Hepatocyte (in vitro differentiated cells): ENCODE results near the gene KCNK4. TPM values are rescaled to one million over a fixed set of nuclear protein-coding genes. Genes with fewer than 3 reads are reported as not detected.
A peak's percentile ranks its signal among the peaks of the same experiment; 100 is the strongest.

Experiments used
- DNase-seq: peaks from one replicate; pipeline ENCODE4 v3.0.0-alpha.2; 2016; ENCODE audit warnings: low spot score
- H2AFZ ChIP-seq: fragments of 200-600 bp; sonication (generic); 2 replicates; pipeline ENCODE4 v1.6.0; 2016; ENCODE audit warnings: antibody characterized with exemption, mild to moderate bottlenecking
- H3K27ac ChIP-seq: fragments of 200-600 bp; sonication (generic); 2 replicates; pipeline ENCODE4 v1.5.1; 2016; ENCODE audit warnings: mild to moderate bottlenecking
- H3K27me3 ChIP-seq: fragments of 200-600 bp; sonication (generic); 2 replicates; pipeline ENCODE4 v1.6.1; 2016
- H3K36me3 ChIP-seq: fragments of 200-600 bp; sonication (generic); replicated peaks from 2 replicates; pipeline ENCODE4 v1.5.1; 2016; ENCODE audit warnings: low read depth; ENCODE audit not compliant: insufficient read depth
- H3K4me1 ChIP-seq: fragments of 200-600 bp; sonication (generic); 2 replicates; pipeline ENCODE4 v1.5.1; 2016; ENCODE audit warnings: mild to moderate bottlenecking, moderate library complexity; ENCODE audit not compliant: insufficient read depth
- H3K4me2 ChIP-seq: fragments of 200-600 bp; sonication (generic); 2 replicates; pipeline ENCODE4 v1.6.0; 2016
- H3K4me3 ChIP-seq: fragments of 200-600 bp; sonication (generic); 2 replicates; pipeline ENCODE4 v1.5.1; 2016; ENCODE audit warnings: mild to moderate bottlenecking
- H3K79me2 ChIP-seq: fragments of 200-600 bp; sonication (generic); 2 replicates; pipeline ENCODE4 v1.6.0; 2017; ENCODE audit warnings: mild to moderate bottlenecking
- H3K9me2 ChIP-seq: fragments of 200-600 bp; sonication (generic); replicated peaks from 2 replicates; pipeline ENCODE4 v1.6.0; 2017; ENCODE audit warnings: mild to moderate bottlenecking; ENCODE audit not compliant: insufficient read depth
- H3K9me3 ChIP-seq: fragments of 200-600 bp; sonication (generic); 2 replicates; pipeline ENCODE4 v1.5.1; 2016; ENCODE audit warnings: low read depth, mild to moderate bottlenecking
- H4K20me1 ChIP-seq: fragments of 200-600 bp; sonication (generic); 2 replicates; pipeline ENCODE4 v1.6.0; 2016; ENCODE audit warnings: mild to moderate bottlenecking; ENCODE audit not compliant: insufficient read depth, poor library complexity, severe bottlenecking
- EZH2 ChIP-seq: fragments of 200-600 bp; sonication (generic); IDR thresholded peaks from 2 replicates; pipeline ENCODE4 v1.6.1; 2016; ENCODE audit warnings: antibody characterized with exemption, mild to moderate bottlenecking, borderline replicate concordance
- EZH2phosphoT487 ChIP-seq: fragments of 200-600 bp; sonication (generic); IDR thresholded peaks from one replicate; pipeline ENCODE4 v1.6.1; 2018; ENCODE audit warnings: antibody characterized with exemption, mild to moderate bottlenecking, low read depth, moderate library complexity; ENCODE audit not compliant: unreplicated experiment, severe bottlenecking
- WGBS: methylation state at CpG from one replicate; pipeline ENCODE4 v1.1.6; 2016; ENCODE audit warnings: low lambda C conversion rate; ENCODE audit errors: missing lambda C conversion rate; 5-methylcytosine and 5-hydroxymethylcytosine counted together
- polyA plus RNA-seq: library from polyadenylated mRNA; unstranded; fragments of >200 nt; fragmentation: Nextera tagmentation; extraction: Ambion mirVana; gene quantifications from 2 replicates; pipeline ENCODE4 v1.2.1, GENCODE V29; 2016
- total RNA-seq: library from RNA; depleted of rRNA; stranded (reverse); fragments of >200 nt; gene quantifications from 2 replicates; pipeline ENCODE4 v1.2.3, GENCODE V29; 2014
- TF ChIP-seq, protein P1 (sequence below): fragments of 200-600 bp; sonication (generic); IDR thresholded peaks from 2 replicates; pipeline ENCODE4 v1.5.1; 2016; ENCODE audit warnings: antibody characterized with exemption, mild to moderate bottlenecking; ENCODE audit not compliant: poor library complexity

KCNK4 gene
- total and polyA plus RNA-seq, 2 experiments from 2014 or later, result not detected

DNA sequence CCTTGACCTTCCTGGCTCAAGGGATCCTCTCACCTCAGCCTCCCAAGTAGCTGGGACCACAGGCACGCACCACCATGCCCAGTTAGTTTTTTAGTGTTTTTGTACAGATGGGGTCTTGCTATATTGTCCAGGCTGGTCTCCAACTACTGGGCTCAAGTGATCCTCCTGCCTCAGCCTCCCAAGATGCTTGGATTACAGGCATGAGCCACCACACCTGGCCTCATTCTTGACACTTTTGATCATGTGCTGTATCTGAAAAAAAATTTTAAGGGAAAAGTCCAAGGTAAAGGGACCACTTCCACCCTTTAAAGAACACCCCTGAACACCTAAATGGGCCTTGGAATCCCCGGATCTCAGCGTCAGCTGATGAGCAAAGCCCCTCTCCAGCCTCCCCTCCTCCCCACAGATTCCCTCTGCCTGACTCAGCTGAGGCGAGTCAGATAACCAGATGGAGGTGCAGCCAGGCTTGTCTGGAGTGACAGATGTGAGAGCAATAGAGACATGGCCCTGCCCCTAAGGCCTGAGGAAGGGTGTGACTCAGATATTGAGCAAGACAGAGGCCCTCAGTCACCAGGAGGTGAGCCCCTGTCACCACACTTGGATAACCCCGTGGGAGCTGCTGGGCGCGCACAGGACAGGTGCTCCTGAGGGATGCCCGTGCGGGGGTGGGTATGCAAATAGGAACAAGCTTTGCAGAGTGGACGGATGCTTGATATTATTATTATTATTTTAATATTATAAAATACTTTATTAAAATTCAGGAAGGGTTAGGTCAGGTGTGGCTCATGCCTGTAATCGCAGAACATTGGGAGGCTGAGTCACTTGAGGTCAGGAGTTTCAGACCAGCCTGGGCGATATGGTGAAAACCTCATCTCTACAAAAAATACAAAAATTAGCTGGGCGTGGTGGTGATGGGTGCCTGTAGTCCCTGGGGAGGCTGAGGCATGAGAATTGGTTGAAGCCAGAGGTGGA, 43.9 kb downstream of the KCNK4 start:
- H3K79me2 ChIP-seq, result no peaks in the 10 kb centered on the region
- H3K27me3 ChIP-seq, result no peaks in the 10 kb centered on the region
- H4K20me1 ChIP-seq, result no peaks in the 10 kb centered on the region
- TF ChIP-seq EZH2phosphoT487 (no peak), EZH2 (no peak)
- TF ChIP-seq, protein P1, sequence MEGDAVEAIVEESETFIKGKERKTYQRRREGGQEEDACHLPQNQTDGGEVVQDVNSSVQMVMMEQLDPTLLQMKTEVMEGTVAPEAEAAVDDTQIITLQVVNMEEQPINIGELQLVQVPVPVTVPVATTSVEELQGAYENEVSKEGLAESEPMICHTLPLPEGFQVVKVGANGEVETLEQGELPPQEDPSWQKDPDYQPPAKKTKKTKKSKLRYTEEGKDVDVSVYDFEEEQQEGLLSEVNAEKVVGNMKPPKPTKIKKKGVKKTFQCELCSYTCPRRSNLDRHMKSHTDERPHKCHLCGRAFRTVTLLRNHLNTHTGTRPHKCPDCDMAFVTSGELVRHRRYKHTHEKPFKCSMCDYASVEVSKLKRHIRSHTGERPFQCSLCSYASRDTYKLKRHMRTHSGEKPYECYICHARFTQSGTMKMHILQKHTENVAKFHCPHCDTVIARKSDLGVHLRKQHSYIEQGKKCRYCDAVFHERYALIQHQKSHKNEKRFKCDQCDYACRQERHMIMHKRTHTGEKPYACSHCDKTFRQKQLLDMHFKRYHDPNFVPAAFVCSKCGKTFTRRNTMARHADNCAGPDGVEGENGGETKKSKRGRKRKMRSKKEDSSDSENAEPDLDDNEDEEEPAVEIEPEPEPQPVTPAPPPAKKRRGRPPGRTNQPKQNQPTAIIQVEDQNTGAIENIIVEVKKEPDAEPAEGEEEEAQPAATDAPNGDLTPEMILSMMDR, result no peak
- H3K9me2 ChIP-seq, result no peaks in the 10 kb centered on the region
- H2AFZ ChIP-seq, result no peak overlapping the region
- H3K36me3 ChIP-seq, result no peaks in the 10 kb centered on the region
- H3K9me3 ChIP-seq, result no peaks in the 10 kb centered on the region
- DNase-seq, result peak; percentile 92
- 43% methylated on average over 13 of the region's 13 CpGs for WGBS
- H3K4me3 ChIP-seq, result no peak overlapping the region
- H3K27ac ChIP-seq, result peak overlapping the region; percentile 74
- H3K4me1 ChIP-seq, result peaks cover 5% of the 10 kb centered on the region
- H3K4me2 ChIP-seq, result no peak overlapping the region

GRCh38 chr11:64337538-64338249, 46.6 kb downstream of the KCNK4 start:
- Histone ChIP-seq H4K20me1 (no peaks in the 10 kb centered on the region), H3K9me3 (no peaks in the 10 kb centered on the region), H2AFZ (no peak overlapping the region), H3K4me3 (no peak overlapping the region), H3K36me3 (no peaks in the 10 kb centered on the region), H3K79me2 (no peaks in the 10 kb centered on the region), H3K4me2 (no peak overlapping the region), H3K9me2 (no peaks in the 10 kb centered on the region), H3K4me1 (peaks cover 5% of the 10 kb centered on the region), H3K27me3 (no peaks in the 10 kb centered on the region), H3K27ac (no peak overlapping the region)
- DNase-seq, result no peak
- 81% methylated on average over 8 of the region's 8 CpGs for WGBS
- no peak for TF ChIP-seq EZH2
- TF ChIP-seq, protein P1, result no peak
- TF ChIP-seq EZH2phosphoT487, result no peak

DNA sequence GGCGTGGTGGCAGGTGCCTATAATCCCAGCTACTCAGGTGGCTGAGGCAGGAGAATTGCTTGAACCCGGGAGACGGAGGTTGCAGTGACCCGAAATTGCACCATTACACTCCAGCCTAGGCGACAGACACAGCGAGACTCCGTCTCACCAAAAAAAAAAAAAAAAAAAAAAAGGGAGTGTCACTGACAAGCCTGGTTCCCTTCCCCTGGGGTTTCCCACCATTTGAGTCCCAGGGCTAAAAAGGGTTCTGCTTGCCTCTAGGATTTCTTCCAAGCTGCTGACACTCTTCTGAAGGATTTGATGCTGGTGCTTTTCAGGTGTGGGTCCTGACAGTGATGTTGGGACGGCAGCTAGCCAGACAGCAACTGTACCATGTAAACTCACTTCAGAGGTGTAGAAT, 47.6 kb downstream of the KCNK4 start:
- Histone ChIP-seq H4K20me1 (no peaks in the 10 kb centered on the region), H3K9me3 (no peaks in the 10 kb centered on the region), H3K36me3 (no peaks in the 10 kb centered on the region), H3K4me3 (no peak overlapping the region), H3K9me2 (no peaks in the 10 kb centered on the region), H3K27ac (no peak overlapping the region), H3K27me3 (no peaks in the 10 kb centered on the region), H3K79me2 (no peaks in the 10 kb centered on the region), H2AFZ (no peak overlapping the region), H3K4me1 (peaks cover 5% of the 10 kb centered on the region), H3K4me2 (no peak overlapping the region)
- DNase-seq, result no peak
- WGBS, result 89% methylated on average over 8 of the region's 8 CpGs
- TF ChIP-seq, protein P1, result no peak
- no peak for TF ChIP-seq EZH2phosphoT487
- TF ChIP-seq EZH2, result no peak
